Osteoblast (primary cell): ENCODE results near the gene ABHD12. TPM values are rescaled to one million over a fixed set of nuclear protein-coding genes. Genes with fewer than 3 reads are reported as not detected.
A peak's percentile ranks its signal among the peaks of the same experiment; 100 is the strongest.

Experiments
- DNase-seq: peaks from one replicate; pipeline ENCODE4 v3.0.0; 2011; ENCODE audit warnings: low spot score, mixed read lengths; ENCODE audit not compliant: insufficient read length; ENCODE audit errors: missing footprints
- H2AFZ ChIP-seq: 2 replicates; pipeline ENCODE4 v1.6.0; 2011; ENCODE audit warnings: mild to moderate bottlenecking, low read length
- H3K27ac ChIP-seq: 2 replicates; pipeline ENCODE4 v1.5.1; 2011; ENCODE audit warnings: mild to moderate bottlenecking, low read depth, low read length, moderate library complexity
- H3K27me3 ChIP-seq: 2 replicates; pipeline ENCODE4 v1.6.0; 2012; ENCODE audit warnings: mild to moderate bottlenecking, control low read depth, inconsistent platforms, low read length, moderate library complexity; ENCODE audit not compliant: insufficient read depth
- H3K36me3 ChIP-seq: 2 replicates; pipeline ENCODE4 v1.5.1; 2011; ENCODE audit warnings: mild to moderate bottlenecking, low read length, control low read depth, moderate library complexity; ENCODE audit not compliant: insufficient read depth
- H3K4me1 ChIP-seq: 2 replicates; pipeline ENCODE4 v1.5.1; 2011; ENCODE audit warnings: mild to moderate bottlenecking, low read length, control low read depth, moderate library complexity; ENCODE audit not compliant: insufficient read depth
- H3K4me2 ChIP-seq: 2 replicates; pipeline ENCODE4 v1.6.0; 2011; ENCODE audit warnings: mild to moderate bottlenecking, low read length; ENCODE audit not compliant: insufficient read depth
- H3K4me3 ChIP-seq: fragments of 200-600 bp; sonication (generic); 3 replicates; pipeline ENCODE4 v1.5.1; 2012; ENCODE audit warnings: mild to moderate bottlenecking, low read length, inconsistent platforms; ENCODE audit not compliant: insufficient read depth
- H3K79me2 ChIP-seq: 2 replicates; pipeline ENCODE4 v1.6.0; 2012; ENCODE audit warnings: mild to moderate bottlenecking, low read length, control low read depth, inconsistent platforms; ENCODE audit not compliant: insufficient read depth
- H3K9me3 ChIP-seq: 2 replicates; pipeline ENCODE4 v1.5.1; 2011; ENCODE audit warnings: low read depth, low read length, control low read depth
- H4K20me1 ChIP-seq: 2 replicates; pipeline ENCODE4 v1.6.0; 2012; ENCODE audit warnings: mild to moderate bottlenecking, low read length, control low read depth; ENCODE audit not compliant: insufficient read depth
- total RNA-seq: library from RNA; depleted of rRNA; stranded (reverse); fragments of >200 nt; gene quantifications from 2 replicates; pipeline ENCODE4 v1.2.3, GENCODE V29; 2012
- TF ChIP-seq, protein P1 (sequence below): IDR thresholded peaks from 2 replicates; pipeline ENCODE4 v1.5.1; 2011; ENCODE audit warnings: mild to moderate bottlenecking, low read depth, low read length, moderate library complexity; ENCODE audit errors: extremely low read depth

ABHD12 gene
- total RNA-seq, 1 donor = 29.7 TPM

DNA sequence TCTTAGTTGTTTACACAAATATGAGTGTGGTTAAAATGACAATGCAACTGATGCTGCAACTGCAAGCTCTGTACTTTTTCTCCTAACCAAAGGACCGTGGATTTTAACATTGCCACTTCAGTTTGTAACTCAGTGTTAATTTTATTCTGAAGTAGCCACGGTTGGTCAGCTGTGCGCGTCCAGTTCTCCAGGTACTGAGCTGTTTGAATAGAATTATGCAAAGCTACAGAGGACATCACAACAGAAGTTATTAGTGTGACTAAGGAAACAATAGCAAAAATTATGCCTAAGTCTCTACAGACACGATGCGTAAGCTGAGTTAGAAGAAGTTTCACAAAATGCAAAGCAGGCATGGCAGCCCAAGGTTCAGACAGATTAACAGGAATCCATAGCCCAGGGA, 4.4 kb upstream of the ABHD12 start:
- no peaks in the 10 kb centered on the region for H3K9me3 ChIP-seq
- no peak overlapping the region for H3K4me3 ChIP-seq
- H3K36me3 ChIP-seq = no peaks in the 10 kb centered on the region
- H3K4me2 ChIP-seq = no peak overlapping the region
- no peak overlapping the region for H3K27ac ChIP-seq
- H4K20me1 ChIP-seq = no peaks in the 10 kb centered on the region
- peaks cover 13% of the 10 kb centered on the region for H3K4me1 ChIP-seq
- H2AFZ ChIP-seq = no peak overlapping the region
- peaks cover 3% of the 10 kb centered on the region for H3K27me3 ChIP-seq
- H3K79me2 ChIP-seq = peaks cover 3% of the 10 kb centered on the region
- TF ChIP-seq, protein P1, sequence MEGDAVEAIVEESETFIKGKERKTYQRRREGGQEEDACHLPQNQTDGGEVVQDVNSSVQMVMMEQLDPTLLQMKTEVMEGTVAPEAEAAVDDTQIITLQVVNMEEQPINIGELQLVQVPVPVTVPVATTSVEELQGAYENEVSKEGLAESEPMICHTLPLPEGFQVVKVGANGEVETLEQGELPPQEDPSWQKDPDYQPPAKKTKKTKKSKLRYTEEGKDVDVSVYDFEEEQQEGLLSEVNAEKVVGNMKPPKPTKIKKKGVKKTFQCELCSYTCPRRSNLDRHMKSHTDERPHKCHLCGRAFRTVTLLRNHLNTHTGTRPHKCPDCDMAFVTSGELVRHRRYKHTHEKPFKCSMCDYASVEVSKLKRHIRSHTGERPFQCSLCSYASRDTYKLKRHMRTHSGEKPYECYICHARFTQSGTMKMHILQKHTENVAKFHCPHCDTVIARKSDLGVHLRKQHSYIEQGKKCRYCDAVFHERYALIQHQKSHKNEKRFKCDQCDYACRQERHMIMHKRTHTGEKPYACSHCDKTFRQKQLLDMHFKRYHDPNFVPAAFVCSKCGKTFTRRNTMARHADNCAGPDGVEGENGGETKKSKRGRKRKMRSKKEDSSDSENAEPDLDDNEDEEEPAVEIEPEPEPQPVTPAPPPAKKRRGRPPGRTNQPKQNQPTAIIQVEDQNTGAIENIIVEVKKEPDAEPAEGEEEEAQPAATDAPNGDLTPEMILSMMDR = no peak
- no peak for DNase-seq

GRCh38 chr20:25394276-25394675, 3.6 kb upstream of the ABHD12 start:
- no peak overlapping the region for H3K27ac ChIP-seq
- H3K27me3 ChIP-seq = no peaks in the 10 kb centered on the region
- peaks cover 10% of the 10 kb centered on the region for H3K79me2 ChIP-seq
- peak overlapping the region; percentile 20 for H2AFZ ChIP-seq
- DNase-seq = no peak
- H3K4me2 ChIP-seq = no peak overlapping the region
- TF ChIP-seq, protein P1 = no peak
- H3K4me3 ChIP-seq = no peak overlapping the region
- H3K9me3 ChIP-seq = no peaks in the 10 kb centered on the region
- H3K36me3 ChIP-seq = no peaks in the 10 kb centered on the region
- peaks cover 14% of the 10 kb centered on the region for H3K4me1 ChIP-seq
- peaks cover under 1% of the 10 kb centered on the region for H4K20me1 ChIP-seq

DNA sequence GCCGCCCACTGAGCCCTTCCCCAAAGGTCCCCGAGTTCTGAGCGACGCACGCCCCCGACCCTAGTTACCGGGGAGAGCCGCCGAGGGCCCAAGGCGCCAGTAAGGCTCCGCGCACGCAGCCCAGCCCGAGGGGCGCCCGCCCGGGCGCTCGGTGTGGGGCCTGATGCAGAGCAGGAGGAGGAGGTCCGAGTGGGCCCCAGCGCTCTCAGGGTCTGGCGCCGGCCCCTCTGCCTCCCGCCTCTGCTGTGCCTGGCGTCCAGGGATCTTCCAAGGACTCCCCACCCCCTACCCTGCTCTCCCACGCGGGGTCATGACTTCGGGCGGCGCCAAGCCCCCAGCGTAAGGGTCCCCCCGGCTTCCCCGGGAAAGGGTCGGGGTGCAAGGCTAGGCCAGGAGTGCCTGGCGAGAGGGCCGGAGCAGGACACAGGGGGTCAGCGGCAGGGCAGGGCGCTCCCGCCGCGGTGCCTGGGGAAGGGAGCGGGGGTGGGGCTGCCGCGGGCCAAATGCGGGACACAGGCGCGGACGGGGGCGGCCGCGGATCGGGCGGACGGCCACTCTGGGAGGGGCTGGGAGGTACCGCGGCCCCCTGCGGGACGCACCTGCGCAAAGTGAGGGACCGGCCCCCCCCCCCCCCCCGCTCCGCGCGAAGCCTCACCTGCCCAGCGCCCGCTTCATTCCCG, 637 bp downstream of the ABHD12 start:
- DNase-seq = peak; percentile 91
- Histone ChIP-seq H2AFZ (peak overlapping the region; percentile 86), H3K4me3 (peak overlapping the region; percentile 96), H3K4me1 (peaks cover 8% of the 10 kb centered on the region), H3K36me3 (peaks cover 5% of the 10 kb centered on the region), H3K27ac (peak overlapping the region; percentile 53), H3K9me3 (no peaks in the 10 kb centered on the region), H3K79me2 (peaks cover 44% of the 10 kb centered on the region), H3K4me2 (peak overlapping the region; percentile 97), H3K27me3 (no peaks in the 10 kb centered on the region), H4K20me1 (peaks cover 3% of the 10 kb centered on the region)
- TF ChIP-seq, protein P1 = no peak

- H3K36me3 ChIP-seq = peaks cover 5% of the 10 kb centered on the region
- no peaks in the 10 kb centered on the region for H3K9me3 ChIP-seq
- H3K4me1 ChIP-seq = peaks cover 8% of the 10 kb centered on the region
- peak overlapping the region; percentile 53 for H3K27ac ChIP-seq
- H4K20me1 ChIP-seq = peaks cover 3% of the 10 kb centered on the region
- peak; percentile 78 for DNase-seq
- H2AFZ ChIP-seq = peak overlapping the region; percentile 86
- TF ChIP-seq, protein P1 = no peak
- peak overlapping the region; percentile 97 for H3K4me2 ChIP-seq
- H3K79me2 ChIP-seq = peaks cover 50% of the 10 kb centered on the region
- H3K4me3 ChIP-seq = peak overlapping the region; percentile 96
- no peaks in the 10 kb centered on the region for H3K27me3 ChIP-seq
Measured at GRCh38 chr20:25389401-25389857, 1.2 kb downstream of the ABHD12 start.
